ENCODE measurements around the gene PRKD2.

GRCh38 chr19:46635920-46636761 lies 80.8 kb downstream of the PRKD2 start, which contains the start of gene GNG8:
- no peak for TF ChIP-seq CTCF (IDR thresholded peaks at IDR 0.05)
- TF ChIP-seq POLR2A (IDR thresholded peaks at IDR 0.05) = no peak

All from heart left ventricle (tissue), 13 donors.